Liver (tissue), 9 donors: ENCODE measurements around the gene UNC5B. TPM values are rescaled to one million over a fixed set of nuclear protein-coding genes. Genes with fewer than 3 reads are reported as not detected.

Experiments
- DNase-seq: peaks from one replicate; pipeline ENCODE4 v3.0.0-alpha.2; 2017; ENCODE audit warnings: low spot score
- H3K27ac ChIP-seq, 2 donors: one replicate each; pipeline ENCODE4 v1.7.0; 2013; ENCODE audit warnings: inconsistent platforms in 2 of 2, low read length in 2 of 2, control low read depth in 1 of 2, low read depth in 1 of 2, mild to moderate bottlenecking in 1 of 2
- H3K27me3 ChIP-seq, 4 donors: one replicate each; pipeline versions ENCODE4 v1.6.1 to v1.7.0; 2013; ENCODE audit warnings: low read length in 3 of 4, inconsistent platforms in 1 of 4, mild to moderate bottlenecking in 1 of 4, moderate library complexity in 1 of 4; ENCODE audit not compliant: control insufficient read depth in 4 of 4, insufficient read depth in 4 of 4
- H3K36me3 ChIP-seq, 4 donors: one replicate each; pipeline versions ENCODE4 v1.6.1 to v1.7.0; 2013; ENCODE audit warnings: low read length in 3 of 4, mild to moderate bottlenecking in 3 of 4, low read depth in 1 of 4, moderate library complexity in 1 of 4; ENCODE audit not compliant: control insufficient read depth in 4 of 4, insufficient read depth in 3 of 4
- H3K4me1 ChIP-seq, 4 donors: one replicate each; pipeline versions ENCODE4 v1.6.1 to v1.7.0; 2013; ENCODE audit warnings: low read length in 3 of 4, mild to moderate bottlenecking in 3 of 4, moderate library complexity in 1 of 4; ENCODE audit not compliant: control insufficient read depth in 4 of 4, insufficient read depth in 4 of 4
- H3K4me3 ChIP-seq, 3 donors: one replicate each; pipeline versions ENCODE4 v1.6.1 to v1.7.0; 2013; ENCODE audit warnings: low read length in 3 of 3, control low read depth in 1 of 3, low read depth in 1 of 3, mild to moderate bottlenecking in 1 of 3
- H3K9ac ChIP-seq, 2 donors: one replicate each; pipeline ENCODE4 v1.7.0; 2013; ENCODE audit warnings: low read length in 2 of 2, mild to moderate bottlenecking in 2 of 2, moderate library complexity in 2 of 2, control low read depth in 1 of 2, low read depth in 1 of 2
- H3K9me3 ChIP-seq, 4 donors: one replicate each; pipeline versions ENCODE4 v1.6.1 to v1.7.0; 2013; ENCODE audit warnings: low read length in 3 of 4; ENCODE audit not compliant: control insufficient read depth in 4 of 4
- CTCF ChIP-seq: fragments of 150-350 bp; IDR thresholded peaks from 2 replicates; pipeline ENCODE4 v1.5.1; 2017; ENCODE audit warnings: improper control_type of control experiment, low read depth, low read length; ENCODE audit not compliant: missing input control
- FOXA2 ChIP-seq: IDR thresholded peaks from 2 replicates; pipeline ENCODE4 v1.6.1; 2016; ENCODE audit warnings: antibody characterized with exemption
- HNF4A ChIP-seq, 2 donors: conservative IDR thresholded peaks; 2 replicates each; pipeline ENCODE4 v1.6.1; 2016; ENCODE audit warnings: antibody characterized with exemption in 2 of 2, mild to moderate bottlenecking in 2 of 2
- JUND ChIP-seq, 2 donors: IDR thresholded peaks; 2 replicates each; pipeline ENCODE4 v1.6.1; 2016; ENCODE audit warnings: antibody characterized with exemption in 2 of 2
- MAX ChIP-seq: IDR thresholded peaks from 2 replicates; pipeline ENCODE4 v1.6.1; 2016; ENCODE audit warnings: antibody characterized with exemption
- NR2F2 ChIP-seq: IDR thresholded peaks from 2 replicates; pipeline ENCODE4 v1.6.1; 2016; ENCODE audit warnings: antibody characterized with exemption
- RAD21 ChIP-seq, 2 donors: IDR thresholded peaks; 2 replicates each; pipeline ENCODE4 v1.6.1; 2016; ENCODE audit warnings: antibody characterized with exemption in 2 of 2, mild to moderate bottlenecking in 2 of 2
- REST ChIP-seq: IDR thresholded peaks from 2 replicates; pipeline ENCODE4 v1.6.1; 2016; ENCODE audit warnings: antibody characterized with exemption, mild to moderate bottlenecking
- YY1 ChIP-seq: IDR thresholded peaks from 2 replicates; pipeline ENCODE4 v1.6.1; 2016; ENCODE audit warnings: antibody characterized with exemption, mild to moderate bottlenecking
- WGBS: extraction: QIAGEN DNeasy Blood & Tissue Kit; methylation state at CpG from one replicate; pipeline ENCODE4 v1.1.7; 2013; 5-methylcytosine and 5-hydroxymethylcytosine counted together
- polyA plus RNA-seq, 2 donors: library from polyadenylated mRNA; stranded (reverse) in 1 of 2; unstranded in 1 of 2; fragments of 200-250 nt in 1 of 2; fragments of >200 nt in 1 of 2; fragmentation: Nextera tagmentation in 1 of 2; extraction: Ambion mirVana in 1 of 2; gene quantifications; one replicate each; pipeline versions ENCODE4 v1.2.1 to v1.2.3, GENCODE V29; 2013 to 2015
- total RNA-seq, 2 donors: library from RNA; depleted of rRNA; stranded (reverse); fragments of >200 nt; gene quantifications; one replicate each; pipeline ENCODE4 v1.2.3, GENCODE V29; 2014
- donor health status: healthy.
- donor health status: healthy.
- donor health status: healthy.
- donor health status: healthy.
- donor health status: healthy.

Gene UNC5B
- total and polyA plus RNA-seq, 4 donors: 0.56 to 1.8 (median 1.3) TPM

GRCh38 chr10:71317739-71318138 is 105.4 kb downstream of the UNC5B start:
- DNase-seq: no peak
- Histone ChIP-seq H3K27me3 (no peaks in the 10 kb centered on the region), H3K4me3 (no peak overlapping the region), H3K36me3 (peaks cover 0 to under 1% (median under 1%) of the 10 kb centered on the region in 4 donors), H3K27ac (no peak overlapping the region), H3K9me3 (no peaks in the 10 kb centered on the region), H3K4me1 (peaks cover 3 to 19% (median 10%) of the 10 kb centered on the region in 4 donors), H3K9ac (no peak overlapping the region)
- TF ChIP-seq YY1 (no peak), MAX (no peak), REST (no peak), JUND (IDR thresholded peaks at IDR 0.05) (no peak), FOXA2 (no peak), HNF4A (conservative IDR thresholded peaks at IDR 0.05) (no peak), CTCF (no peak)
- 83% methylated on average over 6 of the region's 6 CpGs for WGBS

- DNase-seq: peak; percentile 71
- peak; percentile 81 to 85 for TF ChIP-seq RAD21 (IDR thresholded peaks at IDR 0.05)
- peak; percentile 68 for TF ChIP-seq CTCF
- no peak for TF ChIP-seq NR2F2
- Histone ChIP-seq H3K27ac (peak within 1 kb of the TSS; percentile 73 to 78), H3K9me3 (no peaks in the 10 kb centered on the region), H3K4me1 (peaks cover 3 to 19% (median 10%) of the 10 kb centered on the region in 4 donors), H3K4me3 (peak within 1 kb of the TSS; percentile 64 to 86 (median 66)), H3K36me3 (peaks cover 0 to 10% (median 6%) of the 10 kb centered on the region in 4 donors), H3K27me3 (no peaks in the 10 kb centered on the region), H3K9ac (peak within 1 kb of the TSS; percentile 64 to 68)
- under 1% methylated on average over 62 of the region's 62 CpGs for WGBS
Measured at GRCh38 chr10:71319042-71319799, 106.9 kb downstream of the UNC5B start, which contains the start of gene SLC29A3. Gene SLC29A3 (plus strand): TSS chr10:71319259. CDS start chr10:71319310, 51 bp downstream.
